ENCODE results near the gene SLC3A2. TPM values are rescaled to one million over a fixed set of nuclear protein-coding genes. Genes with fewer than 3 reads are reported as not detected.
"Not testable (repeated sequence)": the region's sequence is repeated elsewhere in the genome, so short reads cannot be mapped to it uniquely, and the experiment has no call there.

The SLC3A2 gene
- total RNA-seq, 2 experiments from 2014 or later = 190 to 202 TPM

- not testable (repeated sequence) for H3K27me3 Mint-ChIP-seq (ENCODE audit: low read depth); H3K9me3 Mint-ChIP-seq (ENCODE audit: insufficient read depth); H3K36me3 Mint-ChIP-seq (ENCODE audit: low read depth); H3K4me3 Mint-ChIP-seq; ATAC-seq; DNase-seq
- peaks cover 57% of the 10 kb centered on the region for H3K4me1 Mint-ChIP-seq (ENCODE audit: low read depth)
- H3K27ac Mint-ChIP-seq = peak overlapping the region; percentile 60
- ChIA-PET CTCF (interaction anchor here (0.7 to 5.0 kb wide), 13 partner anchors 13 to 437 kb away, joined by 3 to 80 read pairs (median 4); partner anchors contain the start of genes HNRNPUL2, NXF1, POLR2G and SLC3A2), POLR2A (interaction anchor here (0.7 to 5.9 kb wide), 6 partner anchors 10 to 75 kb away, joined by 3 to 68 read pairs (median 4); partner anchors contain the start of genes SLC3A2, TMEM179B and WDR74)
These were observed 19.0 kb upstream of the SLC3A2 start for GRCh38 chr11:62861564-62862192.

GRCh38 chr11:62863687-62864335 is 16.9 kb upstream of the SLC3A2 start:
- no peaks in the 10 kb centered on the region for H3K27me3 Mint-ChIP-seq (ENCODE audit: low read depth)
- H3K9me3 Mint-ChIP-seq (ENCODE audit: insufficient read depth) = no peaks in the 10 kb centered on the region
- ATAC-seq (no peak), DNase-seq (no peak)
- H3K27ac Mint-ChIP-seq = no peak overlapping the region
- H3K36me3 Mint-ChIP-seq (ENCODE audit: low read depth) = peaks cover 5% of the 10 kb centered on the region
- ChIA-PET POLR2A (interaction anchor here (0.6 to 5.9 kb wide), 7 partner anchors 8 to 1034 kb away, joined by 3 to 68 read pairs (median 6); partner anchors contain the start of genes SLC3A2 and WDR74), CTCF (interaction anchor here (0.8 to 5.0 kb wide), 17 partner anchors 9 to 439 kb away, joined by 3 to 80 read pairs (median 4); partner anchors contain the start of genes C11orf98, CSKMT, SLC3A2 and TMEM179B)
- no peak overlapping the region for H3K4me3 Mint-ChIP-seq
- H3K4me1 Mint-ChIP-seq (ENCODE audit: low read depth) = peaks cover 41% of the 10 kb centered on the region

- H3K9me3 Mint-ChIP-seq (ENCODE audit: insufficient read depth) = no peaks in the 10 kb centered on the region
- DNase-seq (no peak), ATAC-seq (no peak)
- H3K4me1 Mint-ChIP-seq (ENCODE audit: low read depth) = peaks cover 27% of the 10 kb centered on the region
- H3K4me3 Mint-ChIP-seq = no peak overlapping the region
- H3K27ac Mint-ChIP-seq = no peak overlapping the region
- H3K36me3 Mint-ChIP-seq (ENCODE audit: low read depth) = no peaks in the 10 kb centered on the region
- CTCF ChIA-PET = interaction anchor here (5.0 kb wide), 1 partner anchor 78 kb away, joined by 80 read pairs; the partner anchor contains the start of gene TMEM179B
- no peaks in the 10 kb centered on the region for H3K27me3 Mint-ChIP-seq (ENCODE audit: low read depth)
- POLR2A ChIA-PET = interaction anchor here (0.6 to 5.9 kb wide), 4 partner anchors 10 to 25 kb away, joined by 3 to 68 read pairs (median 14); partner anchors contain the start of genes SLC3A2 and WDR74
These were observed 15.1 kb upstream of the SLC3A2 start for GRCh38 chr11:62865635-62866034.

GRCh38 chr11:62874851-62875250 is 5.8 kb upstream of the SLC3A2 start:
- ChIA-PET POLR2A (interaction anchor here (1.7 to 3.3 kb wide), 3 partner anchors 19 to 34 kb away, joined by 10 to 12 read pairs (median 11); no protein-coding TSS in a partner anchor), CTCF (interaction anchor here (1.2 to 4.2 kb wide), 4 partner anchors 11 to 88 kb away, joined by 4 to 20 read pairs (median 6); partner anchors contain the start of gene TMEM179B)
- H3K36me3 Mint-ChIP-seq (ENCODE audit: low read depth) = peaks cover 12% of the 10 kb centered on the region
- H3K9me3 Mint-ChIP-seq (ENCODE audit: insufficient read depth) = no peaks in the 10 kb centered on the region
- ATAC-seq = no peak
- H3K4me3 Mint-ChIP-seq = no peak overlapping the region
- H3K4me1 Mint-ChIP-seq (ENCODE audit: low read depth) = peaks cover 9% of the 10 kb centered on the region
- H3K27ac Mint-ChIP-seq = no peak overlapping the region
- no peak for DNase-seq
- H3K27me3 Mint-ChIP-seq (ENCODE audit: low read depth) = no peaks in the 10 kb centered on the region

GRCh38 chr11:62875698-62876478 is 4.8 kb upstream of the SLC3A2 start:
- ATAC-seq (no peak), DNase-seq (no peak)
- Mint-ChIP-seq H3K4me3 (no peak overlapping the region), H3K27me3 (ENCODE audit: low read depth) (no peaks in the 10 kb centered on the region), H3K36me3 (ENCODE audit: low read depth) (peaks cover 19% of the 10 kb centered on the region), H3K27ac (no peak overlapping the region), H3K4me1 (ENCODE audit: low read depth) (peaks cover 17% of the 10 kb centered on the region), H3K9me3 (ENCODE audit: insufficient read depth) (no peaks in the 10 kb centered on the region)
- CTCF ChIA-PET = interaction anchor here (0.7 to 4.2 kb wide), 5 partner anchors 12 to 89 kb away, joined by 3 to 20 read pairs (median 6); partner anchors contain the start of gene TMEM179B
- POLR2A ChIA-PET = interaction anchor here (0.6 to 1.8 kb wide), 4 partner anchors 20 to 88 kb away, joined by 3 to 11 read pairs (median 6); partner anchors contain the start of gene TMEM179B

GRCh38 chr11:62876712-62877111 is 4.0 kb upstream of the SLC3A2 start:
- POLR2A ChIA-PET = interaction anchor here (0.6 to 1.7 kb wide), 2 partner anchors 35 to 89 kb away, joined by 3 to 10 read pairs; partner anchors contain the start of gene TMEM179B
- H3K27ac Mint-ChIP-seq = no peak overlapping the region
- H3K9me3 Mint-ChIP-seq (ENCODE audit: insufficient read depth) = no peaks in the 10 kb centered on the region
- peaks cover 17% of the 10 kb centered on the region for H3K4me1 Mint-ChIP-seq (ENCODE audit: low read depth)
- CTCF ChIA-PET = interaction anchor here (1.9 to 2.8 kb wide), 2 partner anchors 13 to 91 kb away, joined by 5 to 7 read pairs; no protein-coding TSS in a partner anchor
- no peaks in the 10 kb centered on the region for H3K27me3 Mint-ChIP-seq (ENCODE audit: low read depth)
- H3K36me3 Mint-ChIP-seq (ENCODE audit: low read depth) = peaks cover 25% of the 10 kb centered on the region
- H3K4me3 Mint-ChIP-seq = no peak overlapping the region
- ATAC-seq (no peak), DNase-seq (no peak)

- Mint-ChIP-seq H3K9me3 (ENCODE audit: insufficient read depth) (no peaks in the 10 kb centered on the region), H3K4me3 (peak overlapping the region; percentile 100), H3K27ac (peak overlapping the region; percentile 100), H3K27me3 (ENCODE audit: low read depth) (no peaks in the 10 kb centered on the region), H3K4me1 (ENCODE audit: low read depth) (peaks cover 38% of the 10 kb centered on the region), H3K36me3 (ENCODE audit: low read depth) (peaks cover 50% of the 10 kb centered on the region)
- no peak for ATAC-seq
- CTCF ChIA-PET = interaction anchor here (0.7 to 3.9 kb wide), 3 partner anchors 16 to 117 kb away, joined by 3 to 46 read pairs (median 18); partner anchors contain the start of gene TMEM179B
- POLR2A ChIA-PET = interaction anchor here (0.5 to 4.8 kb wide), 5 partner anchors 8 to 111 kb away, joined by 3 to 114 read pairs (median 3); partner anchors contain the start of gene WDR74
- DNase-seq = no peak
These were observed 1.3 kb upstream of the SLC3A2 start for GRCh38 chr11:62879235-62879978.

GRCh38 chr11:62880231-62880802 is 379 bp upstream of the SLC3A2 start:
- H3K36me3 Mint-ChIP-seq (ENCODE audit: low read depth) = peaks cover 55% of the 10 kb centered on the region
- CTCF ChIA-PET = interaction anchor here (0.9 to 3.9 kb wide), 13 partner anchors 17 to 323 kb away, joined by 3 to 46 read pairs (median 5); partner anchors contain the start of genes C11orf98, CSKMT, HNRNPUL2 and NXF1
- peak overlapping the region; percentile 100 for H3K4me3 Mint-ChIP-seq
- DNase-seq (no peak), ATAC-seq (peak; percentile 3)
- peaks cover 44% of the 10 kb centered on the region for H3K4me1 Mint-ChIP-seq (ENCODE audit: low read depth)
- no peaks in the 10 kb centered on the region for H3K27me3 Mint-ChIP-seq (ENCODE audit: low read depth)
- H3K27ac Mint-ChIP-seq = peak overlapping the region; percentile 100
- no peaks in the 10 kb centered on the region for H3K9me3 Mint-ChIP-seq (ENCODE audit: insufficient read depth)
- POLR2A ChIA-PET = interaction anchor here (0.6 to 5.2 kb wide), 18 partner anchors 9 to 1455 kb away, joined by 3 to 114 read pairs (median 4); partner anchors contain the start of genes HNRNPUL2, NXF1, POLR2G and TAF6L

- DNase-seq (peak; percentile 98), ATAC-seq (peak; percentile 63)
- Mint-ChIP-seq H3K9me3 (ENCODE audit: insufficient read depth) (no peaks in the 10 kb centered on the region), H3K36me3 (ENCODE audit: low read depth) (peaks cover 67% of the 10 kb centered on the region), H3K27me3 (ENCODE audit: low read depth) (no peaks in the 10 kb centered on the region), H3K27ac (peak overlapping the region; percentile 100), H3K4me3 (peak overlapping the region; percentile 100), H3K4me1 (ENCODE audit: low read depth) (peaks cover 49% of the 10 kb centered on the region)
- CTCF ChIA-PET = interaction anchor here (0.9 to 3.9 kb wide), 21 partner anchors 13 to 457 kb away, joined by 3 to 46 read pairs (median 5); partner anchors contain the start of genes HNRNPUL2, NXF1, POLR2G and TAF6L
- POLR2A ChIA-PET = interaction anchor here (0.5 to 5.2 kb wide), 38 partner anchors 8 to 949 kb away, joined by 3 to 114 read pairs (median 5); partner anchors contain the start of genes C11orf98, CSKMT, HNRNPUL2 and POLR2G
These were observed 1.1 kb downstream of the SLC3A2 start for GRCh38 chr11:62881579-62882430.
